Erythroblast (primary cell): Measurements from ENCODE around the gene TRIM25.

Experiments used
- GATA1 ChIP-seq: IDR thresholded peaks from 2 replicates; pipeline ENCODE4 v1.6.1; 2011; ENCODE audit warnings: low read depth, mild to moderate bottlenecking, control low read depth, low read length, moderate library complexity
- POLR2A ChIP-seq: IDR thresholded peaks from 2 replicates; pipeline ENCODE4 v1.6.1; 2011; ENCODE audit warnings: mild to moderate bottlenecking, low read length

GRCh38 chr17:56933868-56934267, 20.0 kb upstream of the TRIM25 start:
- TF ChIP-seq POLR2A (no peak), GATA1 (no peak)
